AG09319 (cell line): Measurements from ENCODE around the gene WDR54.
A peak's percentile ranks its signal among the peaks of the same experiment; 100 is the strongest.

Experiments used
- DNase-seq: peaks from one replicate; pipeline ENCODE4 v3.0.0-alpha.2; 2010; ENCODE audit warnings: low read depth; ENCODE audit errors: extremely low read depth
- CTCF ChIP-seq: IDR thresholded peaks from 2 replicates; pipeline ENCODE4 v1.5.1; 2011; ENCODE audit warnings: low read depth, mild to moderate bottlenecking, inconsistent platforms, low read length, moderate library complexity

Gene WDR54

GRCh38 chr2:74401891-74402290 lies 19.6 kb upstream of the WDR54 start:
- no peak for TF ChIP-seq CTCF
- DNase-seq, result no peak

- no peak for DNase-seq
- no peak for TF ChIP-seq CTCF
Observed at GRCh38 chr2:74406035-74406434, 15.5 kb upstream of the WDR54 start.

GRCh38 chr2:74407682-74408081 lies 13.8 kb upstream of the WDR54 start:
- no peak for TF ChIP-seq CTCF
- DNase-seq, result no peak

- no peak for TF ChIP-seq CTCF
- DNase-seq, result no peak
Observed at GRCh38 chr2:74413001-74413698, 8.4 kb upstream of the WDR54 start.

- DNase-seq, result no peak
Observed at GRCh38 chr2:74414441-74414840, 7.1 kb upstream of the WDR54 start.

GRCh38 chr2:74414881-74415761 lies 6.4 kb upstream of the WDR54 start:
- no peak for DNase-seq
- peak; percentile 26 for TF ChIP-seq CTCF

More at GRCh38 chr2:74414441-74414840, 7.1 kb upstream of the WDR54 start:
- no peak for TF ChIP-seq CTCF

GRCh38 chr2:74415762-74416395 lies 5.7 kb upstream of the WDR54 start:
- DNase-seq, result no peak
- TF ChIP-seq CTCF, result no peak
